ENCODE measurements around the gene EFNA2. TPM values are rescaled to one million over a fixed set of nuclear protein-coding genes. Genes with fewer than 3 reads are reported as not detected.

The EFNA2 gene
- polyA plus RNA-seq, 1 of the 3 experiments (the other 2 are of a cell fraction) = 1.1 TPM

GRCh38 chr19:1299801-1300200 is 14.1 kb downstream of the EFNA2 start:
- H3K9me3 ChIP-seq = no peaks in the 10 kb centered on the region
- H2AFZ ChIP-seq (ENCODE audit: low read depth) = no peak overlapping the region
- no peak for DNase-seq
- no peaks in the 10 kb centered on the region for H3F3A ChIP-seq (replicated peaks; ENCODE audit: insufficient read depth)
- TF ChIP-seq FOSL2 (IDR thresholded peaks at IDR 0.05; ENCODE audit: borderline replicate concordance, low read depth) = no peak
- no peak for TF ChIP-seq ELF1 (IDR thresholded peaks at IDR 0.05)
- no peak for TF ChIP-seq MXI1 (IDR thresholded peaks at IDR 0.05; ENCODE audit: low read depth, low read length)
- no peak for TF ChIP-seq NFIC (IDR thresholded peaks at IDR 0.05; ENCODE audit: borderline replicate concordance)
- TF ChIP-seq GATA2 (CRISPR knock-in tag; IDR thresholded peaks at IDR 0.05) = no peak
- TF ChIP-seq EP300 (IDR thresholded peaks at IDR 0.05; ENCODE audit: borderline replicate concordance in 1 of 2, low read depth in 1 of 2, low read length in 1 of 2) = no peak
- TF ChIP-seq SMC3 (IDR thresholded peaks at IDR 0.05; ENCODE audit: low read depth, low read length) = no peak
- no peak for TF ChIP-seq FOXJ3 (CRISPR knock-in tag; IDR thresholded peaks at IDR 0.05)
- TF ChIP-seq RXRA (IDR thresholded peaks at IDR 0.05; ENCODE audit: borderline replicate concordance, low read depth) = no peak
- TF ChIP-seq TAF1 (IDR thresholded peaks at IDR 0.05; ENCODE audit: borderline replicate concordance, low read depth, low read length) = no peak
- TF ChIP-seq RFX5 (IDR thresholded peaks at IDR 0.05; ENCODE audit: low read length) = no peak
- TF ChIP-seq EZH2phosphoT487 (IDR thresholded peaks at IDR 0.05; ENCODE audit: borderline replicate concordance, low read depth) = no peak
- no peak for TF ChIP-seq USF1 (IDR thresholded peaks at IDR 0.05; ENCODE audit: borderline replicate concordance, low read depth)
- TF ChIP-seq NRF1 (IDR thresholded peaks at IDR 0.05; ENCODE audit: low read depth, low read length) = no peak
- TF ChIP-seq USF2 (IDR thresholded peaks at IDR 0.05; ENCODE audit: borderline replicate concordance, low read depth, low read length) = no peak
- H3K27ac ChIP-seq (ENCODE audit: low read depth in 2 of 2, low read length in 1 of 2) = no peak overlapping the region
- H3K4me3 ChIP-seq (ENCODE audit: low read depth in 2 of 2, low read length in 1 of 2) = no peak overlapping the region
- no peaks in the 10 kb centered on the region for H3K27me3 ChIP-seq (ENCODE audit: insufficient read depth)
- H3K4me2 ChIP-seq = no peak overlapping the region
- H3K4me1 ChIP-seq (ENCODE audit: control insufficient read depth in 1 of 2, insufficient read depth in 2 of 2, low read depth in 1 of 2, low read length in 1 of 2) = no peaks in the 10 kb centered on the region
- H4K20me1 ChIP-seq (ENCODE audit: insufficient read depth) = no peaks in the 10 kb centered on the region
- no peaks in the 10 kb centered on the region for H3K36me3 ChIP-seq (replicated peaks in 1 of 2; ENCODE audit: control insufficient read depth in 1 of 2, insufficient read depth in 2 of 2, low read length in 1 of 2)
- POLR2A ChIA-PET = no interaction called here
- H3K79me2 ChIP-seq (ENCODE audit: insufficient read depth) = no peaks in the 10 kb centered on the region
- CTCF ChIA-PET = no interaction called here
- no peak overlapping the region for H3K9ac ChIP-seq
- 81% methylated on average over 15 of the region's 34 CpGs for WGBS (ENCODE audit: low lambda C conversion rate)
- H3K9me2 ChIP-seq = no peaks in the 10 kb centered on the region

GRCh38 chr19:1300744-1301490 is 15.2 kb downstream of the EFNA2 start:
- H2AFZ ChIP-seq (ENCODE audit: low read depth) = no peak overlapping the region
- H3K9me2 ChIP-seq = no peaks in the 10 kb centered on the region
- H3K79me2 ChIP-seq (ENCODE audit: insufficient read depth) = no peaks in the 10 kb centered on the region
- H3K9me3 ChIP-seq = no peaks in the 10 kb centered on the region
- H3K9ac ChIP-seq = no peak overlapping the region
- no peaks in the 10 kb centered on the region for H3K4me1 ChIP-seq (ENCODE audit: control insufficient read depth in 1 of 2, insufficient read depth in 2 of 2, low read depth in 1 of 2, low read length in 1 of 2)
- no peaks in the 10 kb centered on the region for H3F3A ChIP-seq (replicated peaks; ENCODE audit: insufficient read depth)
- H3K4me3 ChIP-seq (ENCODE audit: low read depth in 2 of 2, low read length in 1 of 2) = no peak overlapping the region
- H4K20me1 ChIP-seq (ENCODE audit: insufficient read depth) = no peaks in the 10 kb centered on the region
- POLR2A ChIA-PET = no interaction called here
- no peak overlapping the region for H3K27ac ChIP-seq (ENCODE audit: low read depth in 2 of 2, low read length in 1 of 2)
- no peak for DNase-seq
- CTCF ChIA-PET = interaction anchor here (3.9 kb wide), 1 partner anchor 14 kb away, joined by 27 read pairs; no protein-coding TSS in a partner anchor
- WGBS (ENCODE audit: low lambda C conversion rate) = 90% methylated on average over 35 of the region's 35 CpGs
- H3K4me2 ChIP-seq = no peak overlapping the region
- H3K36me3 ChIP-seq (replicated peaks in 1 of 2; ENCODE audit: control insufficient read depth in 1 of 2, insufficient read depth in 2 of 2, low read length in 1 of 2) = no peaks in the 10 kb centered on the region
- no peaks in the 10 kb centered on the region for H3K27me3 ChIP-seq (ENCODE audit: insufficient read depth)
- TF ChIP-seq RAD21 (IDR thresholded peaks at IDR 0.05; ENCODE audit: low read length) (no peak), ELF1 (IDR thresholded peaks at IDR 0.05) (no peak), FOXJ3 (CRISPR knock-in tag; IDR thresholded peaks at IDR 0.05) (no peak), TAF1 (IDR thresholded peaks at IDR 0.05; ENCODE audit: borderline replicate concordance, low read depth, low read length) (no peak), PBX3 (IDR thresholded peaks at IDR 0.05) (no peak), YY1 (IDR thresholded peaks at IDR 0.05; ENCODE audit: low read depth) (no peak), MAX (IDR thresholded peaks at IDR 0.05; ENCODE audit: low read depth) (no peak), TEAD4 (IDR thresholded peaks at IDR 0.05; ENCODE audit: borderline replicate concordance, insufficient read depth) (no peak), USF2 (IDR thresholded peaks at IDR 0.05; ENCODE audit: borderline replicate concordance, low read depth, low read length) (no peak)

All from SK-N-SH (cell line).